NB4 (cell line): ENCODE data around the gene SELPLG.

Experiments
- POLR2A ChIP-seq: IDR thresholded peaks from 2 replicates; pipeline ENCODE4 v1.6.1; 2011; ENCODE audit warnings: mild to moderate bottlenecking; ENCODE audit not compliant: insufficient read length; ENCODE audit errors: extremely low read depth
- TF ChIP-seq, protein P1 (sequence below): IDR thresholded peaks from one replicate; pipeline ENCODE4 v1.5.1; 2012; ENCODE audit warnings: low read depth, low read length

DNA sequence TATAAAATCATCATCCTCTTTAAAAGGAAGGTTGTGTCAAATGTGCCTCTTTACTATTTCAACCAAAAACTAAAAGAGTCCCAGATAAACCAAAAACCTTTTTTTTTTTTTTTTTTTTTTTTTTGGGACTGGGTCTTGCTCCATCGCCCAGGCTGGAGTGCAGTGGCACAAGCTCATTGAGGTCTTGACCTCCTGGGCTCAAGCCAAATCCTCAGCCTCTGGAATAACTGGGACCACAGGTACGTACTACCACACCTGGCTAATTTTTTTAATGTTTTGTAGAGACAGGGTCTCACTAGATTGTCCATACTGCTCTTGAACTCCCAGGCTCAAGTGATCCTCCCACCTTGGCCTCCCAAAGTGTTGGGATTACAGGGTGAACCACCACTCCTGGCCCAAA lies 16.4 kb upstream of the SELPLG start:
- TF ChIP-seq, protein P1, sequence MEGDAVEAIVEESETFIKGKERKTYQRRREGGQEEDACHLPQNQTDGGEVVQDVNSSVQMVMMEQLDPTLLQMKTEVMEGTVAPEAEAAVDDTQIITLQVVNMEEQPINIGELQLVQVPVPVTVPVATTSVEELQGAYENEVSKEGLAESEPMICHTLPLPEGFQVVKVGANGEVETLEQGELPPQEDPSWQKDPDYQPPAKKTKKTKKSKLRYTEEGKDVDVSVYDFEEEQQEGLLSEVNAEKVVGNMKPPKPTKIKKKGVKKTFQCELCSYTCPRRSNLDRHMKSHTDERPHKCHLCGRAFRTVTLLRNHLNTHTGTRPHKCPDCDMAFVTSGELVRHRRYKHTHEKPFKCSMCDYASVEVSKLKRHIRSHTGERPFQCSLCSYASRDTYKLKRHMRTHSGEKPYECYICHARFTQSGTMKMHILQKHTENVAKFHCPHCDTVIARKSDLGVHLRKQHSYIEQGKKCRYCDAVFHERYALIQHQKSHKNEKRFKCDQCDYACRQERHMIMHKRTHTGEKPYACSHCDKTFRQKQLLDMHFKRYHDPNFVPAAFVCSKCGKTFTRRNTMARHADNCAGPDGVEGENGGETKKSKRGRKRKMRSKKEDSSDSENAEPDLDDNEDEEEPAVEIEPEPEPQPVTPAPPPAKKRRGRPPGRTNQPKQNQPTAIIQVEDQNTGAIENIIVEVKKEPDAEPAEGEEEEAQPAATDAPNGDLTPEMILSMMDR, result no peak
- TF ChIP-seq POLR2A, result no peak
